ENCODE measurements around the gene RNF19B. TPM values are rescaled to one million over a fixed set of nuclear protein-coding genes. Genes with fewer than 3 reads are reported as not detected.

Gene RNF19B
- total and polyA plus RNA-seq, 12 donors, result 4.7 to 36.5 (median 23.0) TPM

DNA sequence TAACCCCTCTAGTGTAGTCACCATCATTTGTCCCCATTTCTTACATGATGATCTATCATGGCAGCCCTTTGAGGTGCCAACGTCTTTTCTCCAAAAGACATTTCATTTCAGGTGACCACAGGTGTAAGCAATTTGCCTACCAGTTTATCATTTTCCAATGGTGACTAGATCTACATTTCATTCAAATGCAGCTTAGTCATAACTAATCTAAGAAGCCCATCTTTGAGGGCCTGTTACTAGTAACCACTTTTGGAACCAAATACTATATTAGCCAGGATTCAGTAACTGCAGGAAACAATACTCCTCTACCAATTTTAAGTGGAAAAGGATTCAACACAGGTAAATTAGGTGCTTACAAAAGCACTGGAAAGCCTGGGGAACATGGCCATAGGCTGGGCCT lies 32.8 kb downstream of the RNF19B start:
- Histone ChIP-seq H3K4me1 (replicated peaks in 1 of 2) (peaks cover 3 to 11% of the 10 kb centered on the region in 2 donors), H3K27me3 (no peaks in the 10 kb centered on the region), H3K27ac (no peak overlapping the region), H3K36me3 (replicated peaks in 1 of 2) (peaks cover 0 to 5% of the 10 kb centered on the region in 2 donors), H3K9me3 (replicated peaks in 1 of 3) (no peaks in the 10 kb centered on the region), H3K4me3 (no peak overlapping the region)
- WGBS, 4 donors, result 79 to 88% (median 82%) methylated on average over 1 of the region's 1 CpG
- TF ChIP-seq POLR2A (IDR thresholded peaks at IDR 0.05), result no peak
- TF ChIP-seq, protein P1, sequence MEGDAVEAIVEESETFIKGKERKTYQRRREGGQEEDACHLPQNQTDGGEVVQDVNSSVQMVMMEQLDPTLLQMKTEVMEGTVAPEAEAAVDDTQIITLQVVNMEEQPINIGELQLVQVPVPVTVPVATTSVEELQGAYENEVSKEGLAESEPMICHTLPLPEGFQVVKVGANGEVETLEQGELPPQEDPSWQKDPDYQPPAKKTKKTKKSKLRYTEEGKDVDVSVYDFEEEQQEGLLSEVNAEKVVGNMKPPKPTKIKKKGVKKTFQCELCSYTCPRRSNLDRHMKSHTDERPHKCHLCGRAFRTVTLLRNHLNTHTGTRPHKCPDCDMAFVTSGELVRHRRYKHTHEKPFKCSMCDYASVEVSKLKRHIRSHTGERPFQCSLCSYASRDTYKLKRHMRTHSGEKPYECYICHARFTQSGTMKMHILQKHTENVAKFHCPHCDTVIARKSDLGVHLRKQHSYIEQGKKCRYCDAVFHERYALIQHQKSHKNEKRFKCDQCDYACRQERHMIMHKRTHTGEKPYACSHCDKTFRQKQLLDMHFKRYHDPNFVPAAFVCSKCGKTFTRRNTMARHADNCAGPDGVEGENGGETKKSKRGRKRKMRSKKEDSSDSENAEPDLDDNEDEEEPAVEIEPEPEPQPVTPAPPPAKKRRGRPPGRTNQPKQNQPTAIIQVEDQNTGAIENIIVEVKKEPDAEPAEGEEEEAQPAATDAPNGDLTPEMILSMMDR (IDR thresholded peaks at IDR 0.05), result no peak
- no peak for DNase-seq
- intact Hi-C loops (cut with DNase I), result loop anchor here (5.0 to 10.0 kb wide), 3 partner anchors 113 to 153 kb away; partner anchors contain the start of gene AZIN2 (in 1 of the 2)

DNA sequence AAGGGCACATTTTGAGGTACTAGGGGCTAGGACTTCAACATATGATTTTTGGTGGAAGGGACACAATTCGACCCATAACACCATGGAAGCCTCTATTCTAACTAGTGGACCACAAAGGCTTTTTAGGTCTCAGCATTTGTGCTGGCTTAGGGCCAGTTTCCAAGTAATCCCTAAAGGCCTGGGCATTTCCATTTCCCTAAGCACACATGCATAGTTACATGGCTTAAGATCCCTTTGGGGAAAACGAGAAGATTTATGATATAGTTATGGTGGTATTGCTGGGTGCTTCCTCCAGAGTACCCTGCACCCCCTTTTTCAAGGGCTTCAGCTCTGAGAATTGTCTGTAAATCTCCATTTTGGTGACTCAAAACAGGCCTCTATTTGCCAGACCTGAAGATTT lies 35.2 kb downstream of the RNF19B start:
- DNase-seq, result no peak
- intact Hi-C loops (cut with DNase I), result no loop called here
- Histone ChIP-seq H3K27ac (no peak overlapping the region), H3K4me1 (replicated peaks in 1 of 2) (peaks cover 3 to 21% of the 10 kb centered on the region in 2 donors), H3K27me3 (peaks cover 7% of the 10 kb centered on the region), H3K9me3 (replicated peaks in 1 of 3) (no peaks in the 10 kb centered on the region), H3K36me3 (replicated peaks in 1 of 2) (no peaks in the 10 kb centered on the region), H3K4me3 (no peak overlapping the region)
- TF ChIP-seq POLR2A (IDR thresholded peaks at IDR 0.05), result no peak
- TF ChIP-seq, protein P1 (IDR thresholded peaks at IDR 0.05), result no peak
- 39 to 70% (median 56%) methylated on average over 2 of the region's 2 CpGs for WGBS, 4 donors

DNA sequence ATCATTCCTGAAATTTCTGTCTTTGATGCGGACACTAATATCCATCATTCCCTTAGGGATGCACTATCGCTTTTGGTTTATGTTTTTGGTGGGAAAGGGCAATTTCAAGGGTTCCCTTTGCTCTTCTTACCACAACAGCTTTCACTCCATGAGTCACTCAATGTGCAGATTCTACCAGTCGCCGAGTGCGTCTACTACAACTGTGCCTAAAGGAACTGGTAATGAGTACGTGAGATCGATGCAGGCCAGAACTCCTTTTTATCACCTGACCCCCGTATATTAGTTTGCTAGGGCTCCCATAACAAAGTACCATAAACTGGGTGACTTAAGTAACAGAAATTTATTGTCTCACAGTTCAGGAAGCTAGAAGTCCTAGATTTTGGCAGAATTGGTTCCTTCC lies 35.9 kb downstream of the RNF19B start:
- no peak for TF ChIP-seq POLR2A (IDR thresholded peaks at IDR 0.05)
- TF ChIP-seq, protein P1 (IDR thresholded peaks at IDR 0.05), result no peak
- no peak for DNase-seq
- Histone ChIP-seq H3K9me3 (replicated peaks in 1 of 3) (no peaks in the 10 kb centered on the region), H3K36me3 (replicated peaks in 1 of 2) (no peaks in the 10 kb centered on the region), H3K4me1 (replicated peaks in 1 of 2) (peaks cover 3 to 15% of the 10 kb centered on the region in 2 donors), H3K4me3 (no peak overlapping the region), H3K27me3 (peaks cover 7% of the 10 kb centered on the region), H3K27ac (no peak overlapping the region)
- 86 to 92% (median 88%) methylated on average over 8 of the region's 8 CpGs for WGBS, 4 donors
- intact Hi-C loops (cut with DNase I), result no loop called here

DNA sequence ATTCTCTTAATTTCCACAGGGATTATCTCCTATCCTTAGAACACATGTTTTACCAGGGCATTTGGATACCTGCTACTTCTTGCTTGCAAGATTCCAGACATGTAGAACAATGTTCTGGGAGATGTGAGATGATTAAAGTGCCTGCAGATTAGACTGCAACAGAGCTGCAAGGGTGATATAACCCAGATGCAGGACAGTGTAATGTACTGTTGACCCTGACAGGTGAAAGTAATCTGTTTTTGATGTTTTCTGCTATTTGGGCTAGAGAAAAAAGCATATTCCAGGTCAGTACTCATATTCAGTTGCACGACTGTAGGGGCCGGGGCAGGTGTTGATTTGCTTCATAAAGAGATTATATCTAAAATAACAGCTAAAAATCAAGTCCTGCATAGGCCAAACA lies 36.3 kb downstream of the RNF19B start:
- DNase-seq, result no peak
- Histone ChIP-seq H3K27me3 (peaks cover 7% of the 10 kb centered on the region), H3K36me3 (replicated peaks in 1 of 2) (no peaks in the 10 kb centered on the region), H3K4me3 (no peak overlapping the region), H3K9me3 (replicated peaks in 1 of 3) (no peaks in the 10 kb centered on the region), H3K4me1 (replicated peaks in 1 of 2) (peaks cover 0 to 12% of the 10 kb centered on the region in 2 donors), H3K27ac (no peak overlapping the region)
- intact Hi-C loops (cut with DNase I), result no loop called here
- 88 to 98% (median 94%) methylated on average over 2 of the region's 2 CpGs for WGBS, 4 donors
- TF ChIP-seq POLR2A (IDR thresholded peaks at IDR 0.05), result no peak
- TF ChIP-seq, protein P1 (IDR thresholded peaks at IDR 0.05), result no peak
